Upper lobe of left lung (tissue), 4 donors: ENCODE results near the gene SH3BP4.

Experiments
- EP300 ChIP-seq, 4 donors: sonication (generic); formaldehyde crosslinking; IDR thresholded peaks; one replicate each; pipeline ENCODE4 v1.5.1; 2017; ENCODE audit warnings: antibody characterized with exemption in 4 of 4, control low read depth in 2 of 4
- POLR2AphosphoS5 ChIP-seq, 2 donors: sonication (generic); formaldehyde crosslinking; IDR thresholded peaks; one replicate each; pipeline ENCODE4 v1.5.1; 2017; ENCODE audit warnings: antibody characterized with exemption in 2 of 2
- TF ChIP-seq, protein P1 (sequence below), 6 experiments: fragments of 450-650 bp in 4 of 6; fragments of 200-600 bp in 2 of 6; sonication (generic) in 2 of 6; IDR thresholded peaks; one replicate each; pipeline ENCODE4 v1.5.1; 2016 to 2019; ENCODE audit warnings: antibody characterized with exemption in 6 of 6

DNA sequence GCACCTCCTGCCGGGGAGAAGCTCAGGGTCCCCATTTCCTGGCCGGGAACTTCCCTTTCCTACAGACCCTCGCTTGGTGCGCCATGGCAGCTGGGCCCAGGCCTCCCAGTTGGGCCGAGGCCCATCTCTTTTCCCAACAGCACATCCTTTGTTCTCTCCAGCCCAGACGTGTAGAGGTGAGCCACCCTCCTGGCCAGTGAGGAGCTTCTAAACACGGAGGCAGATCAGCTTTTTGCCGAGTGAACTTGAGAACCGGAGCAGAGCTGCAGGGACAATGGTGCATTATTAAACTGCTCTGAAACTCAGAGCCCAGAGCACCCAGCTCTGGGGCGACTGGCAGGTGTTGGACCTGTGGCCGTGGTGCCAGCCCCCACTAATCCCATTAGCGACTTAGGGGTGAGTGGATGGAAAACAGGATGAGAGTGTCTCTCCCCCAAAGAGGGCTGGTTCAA lies 25.4 kb downstream of the SH3BP4 start:
- no peak for TF ChIP-seq EP300 (IDR thresholded peaks at IDR 0.05)
- TF ChIP-seq, protein P1, sequence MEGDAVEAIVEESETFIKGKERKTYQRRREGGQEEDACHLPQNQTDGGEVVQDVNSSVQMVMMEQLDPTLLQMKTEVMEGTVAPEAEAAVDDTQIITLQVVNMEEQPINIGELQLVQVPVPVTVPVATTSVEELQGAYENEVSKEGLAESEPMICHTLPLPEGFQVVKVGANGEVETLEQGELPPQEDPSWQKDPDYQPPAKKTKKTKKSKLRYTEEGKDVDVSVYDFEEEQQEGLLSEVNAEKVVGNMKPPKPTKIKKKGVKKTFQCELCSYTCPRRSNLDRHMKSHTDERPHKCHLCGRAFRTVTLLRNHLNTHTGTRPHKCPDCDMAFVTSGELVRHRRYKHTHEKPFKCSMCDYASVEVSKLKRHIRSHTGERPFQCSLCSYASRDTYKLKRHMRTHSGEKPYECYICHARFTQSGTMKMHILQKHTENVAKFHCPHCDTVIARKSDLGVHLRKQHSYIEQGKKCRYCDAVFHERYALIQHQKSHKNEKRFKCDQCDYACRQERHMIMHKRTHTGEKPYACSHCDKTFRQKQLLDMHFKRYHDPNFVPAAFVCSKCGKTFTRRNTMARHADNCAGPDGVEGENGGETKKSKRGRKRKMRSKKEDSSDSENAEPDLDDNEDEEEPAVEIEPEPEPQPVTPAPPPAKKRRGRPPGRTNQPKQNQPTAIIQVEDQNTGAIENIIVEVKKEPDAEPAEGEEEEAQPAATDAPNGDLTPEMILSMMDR (IDR thresholded peaks at IDR 0.05) = no peak
- TF ChIP-seq POLR2AphosphoS5 (IDR thresholded peaks at IDR 0.05) = no peak
